Right lobe of liver (tissue), 6 donors: Measurements from ENCODE around the gene CCDC68. TPM values are rescaled to one million over a fixed set of nuclear protein-coding genes. Genes with fewer than 3 reads are reported as not detected.

Experiments
- ATAC-seq, 4 donors: fragments of 200-7000 bp; cut with Tn5 transposase; one replicate each; pipeline ENCODE4 v1.9.1; 2020; ENCODE audit warnings: mild to moderate bottlenecking in 4 of 4, moderate library complexity in 4 of 4
- DNase-seq, 3 donors: peaks; one replicate each; pipeline ENCODE4 v3.0.0-alpha.2; 2020
- H3K27ac ChIP-seq, 3 donors: fragments of 200-600 bp; one replicate each; pipeline ENCODE4 v1.8.0; 2022
- H3K27me3 ChIP-seq, 2 donors: fragments of 200-600 bp; one replicate each; pipeline ENCODE4 v1.8.0; 2022
- H3K36me3 ChIP-seq, 4 donors: fragments of 200-600 bp; sonication (generic) in 1 of 4; one replicate each; pipeline versions ENCODE4 v1.5.1 to v1.8.0; 2017 to 2022; ENCODE audit warnings: control low read depth in 1 of 4
- H3K4me1 ChIP-seq, 4 donors: fragments of 200-600 bp; sonication (generic) in 1 of 4; one replicate each; pipeline versions ENCODE4 v1.5.1 to v1.8.0; 2017 to 2022; ENCODE audit warnings: control low read depth in 1 of 4
- H3K4me3 ChIP-seq, 3 donors: fragments of 200-600 bp; one replicate each; pipeline ENCODE4 v1.8.0; 2022
- H3K9me3 ChIP-seq, 4 donors: fragments of 200-600 bp; sonication (generic) in 1 of 4; one replicate each; pipeline versions ENCODE4 v1.5.1 to v1.8.0; 2017 to 2022; ENCODE audit warnings: control low read depth in 1 of 4
- CTCF ChIP-seq, 4 donors: fragments of 200-600 bp in 3 of 4; fragments of 450-650 bp in 1 of 4; IDR thresholded peaks; one replicate each; pipeline versions ENCODE4 v1.5.1 to v1.8.0; 2016 to 2022; ENCODE audit warnings: antibody characterized with exemption in 4 of 4, mild to moderate bottlenecking in 2 of 4
- POLR2A ChIP-seq: fragments of 450-650 bp; IDR thresholded peaks from one replicate; pipeline ENCODE4 v1.6.1; 2017; ENCODE audit warnings: antibody characterized with exemption, mild to moderate bottlenecking
- WGBS: methylation state at CpG from one replicate; pipeline ENCODE4 v1.1.6; 2018; ENCODE audit warnings: low coverage, low lambda C conversion rate; ENCODE audit not compliant: insufficient coverage; ENCODE audit errors: missing lambda C conversion rate; 5-methylcytosine and 5-hydroxymethylcytosine counted together
- intact Hi-C, 2 donors: fragments of 100-400 bp; cut with DNase I; formaldehyde crosslinking; loops; one replicate each; pipeline versions ENCODE4 v1.11.2 to v1.14.1; 2022
- total RNA-seq, 6 experiments: library from RNA; depleted of rRNA in 2 of 6; stranded (reverse); fragments of >200 nt in 2 of 6; fragmentation: NEBNext Ultra II Directional in 3 of 6; extraction: Animal tissue kit (Norgen Biotek cat#: 25700) in 3 of 6; gene quantifications; one replicate each; pipeline versions ENCODE4 v1.1.0 to v1.2.4, GENCODE V29; 2016 to 2023
- donor health status: DM: no; HTN: yes; CAD: no.
- donor health status: DM: no; HTN: no; CAD: no.
- donor health status: DM: no; HTN: no; CAD: no.
- donor health status: DM: no; HTN: yes; CAD: no.
- donor health status: DM: no; HTN: yes; CAD: no.

Gene CCDC68
- total RNA-seq, 6 experiments from 2014 or later, result 3.1 to 17.3 (median 9.3) TPM

GRCh38 chr18:54888933-54889332 is 70.3 kb downstream of the CCDC68 start:
- WGBS, result 58% methylated on average over 2 of the region's 2 CpGs
- ATAC-seq, result no peak
- no peaks in the 10 kb centered on the region for H3K27me3 ChIP-seq
- H3K36me3 ChIP-seq, result no peaks in the 10 kb centered on the region
- H3K27ac ChIP-seq, result no peak overlapping the region
- H3K4me3 ChIP-seq, result no peak overlapping the region
- intact Hi-C loops, result no loop called here
- no peaks in the 10 kb centered on the region for H3K4me1 ChIP-seq
- DNase-seq, result no peak
- TF ChIP-seq POLR2A (no peak), CTCF (IDR thresholded peaks at IDR 0.05) (no peak)
- no peaks in the 10 kb centered on the region for H3K9me3 ChIP-seq

- intact Hi-C loops, result no loop called here
- ATAC-seq (no peak), DNase-seq (no peak)
- no peak for TF ChIP-seq CTCF (IDR thresholded peaks at IDR 0.05)
- no peak for TF ChIP-seq POLR2A
- Histone ChIP-seq H3K27ac (no peak overlapping the region), H3K9me3 (no peaks in the 10 kb centered on the region), H3K4me3 (no peak overlapping the region), H3K4me1 (no peaks in the 10 kb centered on the region), H3K27me3 (no peaks in the 10 kb centered on the region), H3K36me3 (no peaks in the 10 kb centered on the region)
- whole genome bisulfite sequencing, result 87% methylated on average over 2 of the region's 2 CpGs
Measured at GRCh38 chr18:54888378-54888777, 70.9 kb downstream of the CCDC68 start.

GRCh38 chr18:54883816-54884604 is 75.3 kb downstream of the CCDC68 start:
- no peak overlapping the region for H3K27ac ChIP-seq
- intact Hi-C loops, result no loop called here
- no peaks in the 10 kb centered on the region for H3K9me3 ChIP-seq
- no peak overlapping the region for H3K4me3 ChIP-seq
- TF ChIP-seq CTCF (IDR thresholded peaks at IDR 0.05) (no peak), POLR2A (no peak)
- H3K4me1 ChIP-seq, result peaks cover 0 to 9% (median 0%) of the 10 kb centered on the region in 4 donors
- ATAC-seq (no peak), DNase-seq (no peak)
- H3K27me3 ChIP-seq, result no peaks in the 10 kb centered on the region
- WGBS, result 70% methylated on average over 6 of the region's 6 CpGs
- H3K36me3 ChIP-seq, result no peaks in the 10 kb centered on the region

GRCh38 chr18:54882318-54882717 is 76.9 kb downstream of the CCDC68 start:
- no peaks in the 10 kb centered on the region for H3K9me3 ChIP-seq
- no peaks in the 10 kb centered on the region for H3K27me3 ChIP-seq
- no peak overlapping the region for H3K27ac ChIP-seq
- intact Hi-C loops, result no loop called here
- no peak for DNase-seq
- H3K4me3 ChIP-seq, result no peak overlapping the region
- TF ChIP-seq CTCF (IDR thresholded peaks at IDR 0.05), result no peak
- no peak for TF ChIP-seq POLR2A
- H3K36me3 ChIP-seq, result no peaks in the 10 kb centered on the region
- 61% methylated on average over 4 of the region's 4 CpGs for WGBS
- peaks cover 0 to 14% (median 0%) of the 10 kb centered on the region in 4 donors for H3K4me1 ChIP-seq
- no peak for ATAC-seq
